K562 (cell line): ENCODE data around the gene VWC2. TPM values are rescaled to one million over a fixed set of nuclear protein-coding genes. Genes with fewer than 3 reads are reported as not detected.

ENCODE experiments used
- DIDO1 ChIP-seq: fragments of 450-650 bp; IDR thresholded peaks from 2 replicates; pipeline ENCODE4 v1.6.1; 2016; ENCODE audit warnings: low read depth, missing biosample characterization, missing genetic modification characterization
- HLTF ChIP-seq: fragments of 450-650 bp; IDR thresholded peaks from 2 replicates; pipeline ENCODE4 v1.6.1; 2016
- KAT7 ChIP-seq: sonication (generic); formaldehyde crosslinking; IDR thresholded peaks from 2 replicates; pipeline ENCODE4 v1.8.0; 2022; ENCODE audit warnings: missing genetic modification reagents, mild to moderate bottlenecking, borderline replicate concordance
- MEIS2 ChIP-seq: fragments of 450-650 bp; IDR thresholded peaks from 2 replicates; pipeline ENCODE4 v1.6.1; 2014; ENCODE audit warnings: mild to moderate bottlenecking; ENCODE audit not compliant: partially characterized antibody
- NCOA1 ChIP-seq: fragments of 450-650 bp; IDR thresholded peaks from 2 replicates; pipeline ENCODE4 v1.6.1; 2016; ENCODE audit warnings: low read depth
- NELFE ChIP-seq: IDR thresholded peaks from 2 replicates; pipeline ENCODE4 v1.6.1; 2011; ENCODE audit warnings: mild to moderate bottlenecking; ENCODE audit not compliant: insufficient read depth, insufficient read length
- NFE2L1 ChIP-seq: fragments of 450-650 bp; IDR thresholded peaks from 2 replicates; pipeline ENCODE4 v1.6.1; 2016; ENCODE audit warnings: missing genetic modification characterization, low read depth, mild to moderate bottlenecking, missing compliant biosample characterization, moderate library complexity, borderline replicate concordance
- PRPF4 ChIP-seq: fragments of 200-400 bp; formaldehyde crosslinking; IDR thresholded peaks from one replicate; pipeline ENCODE4 v1.6.1; 2017; ENCODE audit warnings: low read length, low read depth, mild to moderate bottlenecking; ENCODE audit not compliant: insufficient read depth, poor library complexity, severe bottlenecking
- SAFB2 ChIP-seq: fragments of 200-400 bp; formaldehyde crosslinking; IDR thresholded peaks from 2 replicates; pipeline ENCODE4 v1.6.1; 2018; ENCODE audit warnings: borderline replicate concordance, low read length, low read depth, moderate library complexity; ENCODE audit not compliant: severe bottlenecking
- TEAD1 ChIP-seq, 2 experiments: fragments of 450-650 bp in 1 of 2; sonication (generic) in 1 of 2; formaldehyde crosslinking; IDR thresholded peaks; 2 replicates each; pipeline versions ENCODE4 v1.4.0 to v1.8.0; 2020 to 2022; ENCODE audit warnings: mild to moderate bottlenecking in 2 of 2, missing genetic modification reagents in 1 of 2
- ZNF436 ChIP-seq: fragments of 250-450, 450-650 bp; sonication (Bioruptor Pico); formaldehyde crosslinking; IDR thresholded peaks from 2 replicates; pipeline ENCODE4 v1.7.0; 2020; ENCODE audit warnings: mild to moderate bottlenecking
- ZNF695 ChIP-seq: fragments of 450-650 bp; formaldehyde crosslinking; IDR thresholded peaks from 2 replicates; pipeline ENCODE4 v1.4.0; 2020; ENCODE audit warnings: mild to moderate bottlenecking, moderate library complexity
- polyA plus RNA-seq, 8 experiments: library from polyadenylated mRNA; depleted of rRNA in 4 of 8; stranded (reverse) in 5 of 8; unstranded in 3 of 8; fragments of >200 nt; fragmentation: Nextera tagmentation in 2 of 8; fragmentation: Illumina TruSeq in 1 of 8; extraction: Ambion mirVana in 2 of 8; extraction: Trizol in 1 of 8; gene quantifications; 2 replicates each; pipeline versions ENCODE4 v1.2.1 to v1.2.3, GENCODE V29; 2011 to 2014; ENCODE audit warnings: inconsistent platforms in 1 of 8, missing spikeins in 1 of 8
- total RNA-seq, 7 experiments: library from RNA; depleted of rRNA in 6 of 7; stranded (reverse); fragments of >200 nt in 6 of 7; fragmentation: Illumina TruSeq in 2 of 7; extraction: Trizol in 2 of 7; gene quantifications; 2 replicates each; pipeline versions ENCODE4 v1.2.1 to v1.2.3, GENCODE V29; 2011 to 2021; ENCODE audit warnings: low replicate concordance in 1 of 7
- TF ChIP-seq, protein P1 (sequence below): fragments of 450-650 bp; IDR thresholded peaks from 2 replicates; pipeline ENCODE4 v1.6.1; 2016; ENCODE audit warnings: mild to moderate bottlenecking, moderate library complexity
- TF ChIP-seq, protein P2 (sequence below): fragments of 450-650 bp; IDR thresholded peaks from 2 replicates; pipeline ENCODE4 v1.6.1; 2017; ENCODE audit warnings: antibody characterized with exemption, mild to moderate bottlenecking

Gene VWC2
- total and polyA plus RNA-seq, 9 of the 15 experiments (the other 6 are each of a cell fraction or from before 2014, with no cell fraction given) = not detected

DNA sequence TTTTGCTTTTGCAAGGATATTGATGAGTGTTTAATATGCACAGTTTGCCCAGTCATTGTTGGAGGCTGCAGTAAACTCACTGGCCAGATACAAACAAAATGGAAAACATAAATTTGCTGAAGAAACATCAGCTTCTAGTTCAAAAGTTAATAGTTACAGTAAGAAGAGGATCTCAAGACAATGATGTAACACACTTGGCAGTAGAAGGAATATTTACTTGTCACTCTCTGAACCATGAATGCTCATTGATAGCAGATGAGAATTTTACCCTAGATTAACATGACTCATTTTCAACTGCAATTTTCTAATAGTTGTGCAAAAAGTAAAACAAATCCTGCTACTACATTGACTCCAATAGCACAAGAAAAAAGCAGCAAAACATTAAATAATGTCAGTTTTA is 47.7 kb downstream of the VWC2 start (continued):
- TF ChIP-seq, protein P1, sequence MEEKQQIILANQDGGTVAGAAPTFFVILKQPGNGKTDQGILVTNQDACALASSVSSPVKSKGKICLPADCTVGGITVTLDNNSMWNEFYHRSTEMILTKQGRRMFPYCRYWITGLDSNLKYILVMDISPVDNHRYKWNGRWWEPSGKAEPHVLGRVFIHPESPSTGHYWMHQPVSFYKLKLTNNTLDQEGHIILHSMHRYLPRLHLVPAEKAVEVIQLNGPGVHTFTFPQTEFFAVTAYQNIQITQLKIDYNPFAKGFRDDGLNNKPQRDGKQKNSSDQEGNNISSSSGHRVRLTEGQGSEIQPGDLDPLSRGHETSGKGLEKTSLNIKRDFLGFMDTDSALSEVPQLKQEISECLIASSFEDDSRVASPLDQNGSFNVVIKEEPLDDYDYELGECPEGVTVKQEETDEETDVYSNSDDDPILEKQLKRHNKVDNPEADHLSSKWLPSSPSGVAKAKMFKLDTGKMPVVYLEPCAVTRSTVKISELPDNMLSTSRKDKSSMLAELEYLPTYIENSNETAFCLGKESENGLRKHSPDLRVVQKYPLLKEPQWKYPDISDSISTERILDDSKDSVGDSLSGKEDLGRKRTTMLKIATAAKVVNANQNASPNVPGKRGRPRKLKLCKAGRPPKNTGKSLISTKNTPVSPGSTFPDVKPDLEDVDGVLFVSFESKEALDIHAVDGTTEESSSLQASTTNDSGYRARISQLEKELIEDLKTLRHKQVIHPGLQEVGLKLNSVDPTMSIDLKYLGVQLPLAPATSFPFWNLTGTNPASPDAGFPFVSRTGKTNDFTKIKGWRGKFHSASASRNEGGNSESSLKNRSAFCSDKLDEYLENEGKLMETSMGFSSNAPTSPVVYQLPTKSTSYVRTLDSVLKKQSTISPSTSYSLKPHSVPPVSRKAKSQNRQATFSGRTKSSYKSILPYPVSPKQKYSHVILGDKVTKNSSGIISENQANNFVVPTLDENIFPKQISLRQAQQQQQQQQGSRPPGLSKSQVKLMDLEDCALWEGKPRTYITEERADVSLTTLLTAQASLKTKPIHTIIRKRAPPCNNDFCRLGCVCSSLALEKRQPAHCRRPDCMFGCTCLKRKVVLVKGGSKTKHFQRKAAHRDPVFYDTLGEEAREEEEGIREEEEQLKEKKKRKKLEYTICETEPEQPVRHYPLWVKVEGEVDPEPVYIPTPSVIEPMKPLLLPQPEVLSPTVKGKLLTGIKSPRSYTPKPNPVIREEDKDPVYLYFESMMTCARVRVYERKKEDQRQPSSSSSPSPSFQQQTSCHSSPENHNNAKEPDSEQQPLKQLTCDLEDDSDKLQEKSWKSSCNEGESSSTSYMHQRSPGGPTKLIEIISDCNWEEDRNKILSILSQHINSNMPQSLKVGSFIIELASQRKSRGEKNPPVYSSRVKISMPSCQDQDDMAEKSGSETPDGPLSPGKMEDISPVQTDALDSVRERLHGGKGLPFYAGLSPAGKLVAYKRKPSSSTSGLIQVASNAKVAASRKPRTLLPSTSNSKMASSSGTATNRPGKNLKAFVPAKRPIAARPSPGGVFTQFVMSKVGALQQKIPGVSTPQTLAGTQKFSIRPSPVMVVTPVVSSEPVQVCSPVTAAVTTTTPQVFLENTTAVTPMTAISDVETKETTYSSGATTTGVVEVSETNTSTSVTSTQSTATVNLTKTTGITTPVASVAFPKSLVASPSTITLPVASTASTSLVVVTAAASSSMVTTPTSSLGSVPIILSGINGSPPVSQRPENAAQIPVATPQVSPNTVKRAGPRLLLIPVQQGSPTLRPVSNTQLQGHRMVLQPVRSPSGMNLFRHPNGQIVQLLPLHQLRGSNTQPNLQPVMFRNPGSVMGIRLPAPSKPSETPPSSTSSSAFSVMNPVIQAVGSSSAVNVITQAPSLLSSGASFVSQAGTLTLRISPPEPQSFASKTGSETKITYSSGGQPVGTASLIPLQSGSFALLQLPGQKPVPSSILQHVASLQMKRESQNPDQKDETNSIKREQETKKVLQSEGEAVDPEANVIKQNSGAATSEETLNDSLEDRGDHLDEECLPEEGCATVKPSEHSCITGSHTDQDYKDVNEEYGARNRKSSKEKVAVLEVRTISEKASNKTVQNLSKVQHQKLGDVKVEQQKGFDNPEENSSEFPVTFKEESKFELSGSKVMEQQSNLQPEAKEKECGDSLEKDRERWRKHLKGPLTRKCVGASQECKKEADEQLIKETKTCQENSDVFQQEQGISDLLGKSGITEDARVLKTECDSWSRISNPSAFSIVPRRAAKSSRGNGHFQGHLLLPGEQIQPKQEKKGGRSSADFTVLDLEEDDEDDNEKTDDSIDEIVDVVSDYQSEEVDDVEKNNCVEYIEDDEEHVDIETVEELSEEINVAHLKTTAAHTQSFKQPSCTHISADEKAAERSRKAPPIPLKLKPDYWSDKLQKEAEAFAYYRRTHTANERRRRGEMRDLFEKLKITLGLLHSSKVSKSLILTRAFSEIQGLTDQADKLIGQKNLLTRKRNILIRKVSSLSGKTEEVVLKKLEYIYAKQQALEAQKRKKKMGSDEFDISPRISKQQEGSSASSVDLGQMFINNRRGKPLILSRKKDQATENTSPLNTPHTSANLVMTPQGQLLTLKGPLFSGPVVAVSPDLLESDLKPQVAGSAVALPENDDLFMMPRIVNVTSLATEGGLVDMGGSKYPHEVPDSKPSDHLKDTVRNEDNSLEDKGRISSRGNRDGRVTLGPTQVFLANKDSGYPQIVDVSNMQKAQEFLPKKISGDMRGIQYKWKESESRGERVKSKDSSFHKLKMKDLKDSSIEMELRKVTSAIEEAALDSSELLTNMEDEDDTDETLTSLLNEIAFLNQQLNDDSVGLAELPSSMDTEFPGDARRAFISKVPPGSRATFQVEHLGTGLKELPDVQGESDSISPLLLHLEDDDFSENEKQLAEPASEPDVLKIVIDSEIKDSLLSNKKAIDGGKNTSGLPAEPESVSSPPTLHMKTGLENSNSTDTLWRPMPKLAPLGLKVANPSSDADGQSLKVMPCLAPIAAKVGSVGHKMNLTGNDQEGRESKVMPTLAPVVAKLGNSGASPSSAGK = no peak
- TF ChIP-seq HLTF (no peak), SAFB2 (no peak), DIDO1 (tag) (no peak), KAT7 (no peak), ZNF436 (CRISPR knock-in tag) (no peak), ZNF695 (no peak), NCOA1 (no peak), NELFE (no peak), NFE2L1 (tag) (no peak), PRPF4 (no peak), TEAD1 (CRISPR knock-in tag; IDR thresholded peaks at IDR 0.05) (no peak), MEIS2 (no peak)
- TF ChIP-seq, protein P2, sequence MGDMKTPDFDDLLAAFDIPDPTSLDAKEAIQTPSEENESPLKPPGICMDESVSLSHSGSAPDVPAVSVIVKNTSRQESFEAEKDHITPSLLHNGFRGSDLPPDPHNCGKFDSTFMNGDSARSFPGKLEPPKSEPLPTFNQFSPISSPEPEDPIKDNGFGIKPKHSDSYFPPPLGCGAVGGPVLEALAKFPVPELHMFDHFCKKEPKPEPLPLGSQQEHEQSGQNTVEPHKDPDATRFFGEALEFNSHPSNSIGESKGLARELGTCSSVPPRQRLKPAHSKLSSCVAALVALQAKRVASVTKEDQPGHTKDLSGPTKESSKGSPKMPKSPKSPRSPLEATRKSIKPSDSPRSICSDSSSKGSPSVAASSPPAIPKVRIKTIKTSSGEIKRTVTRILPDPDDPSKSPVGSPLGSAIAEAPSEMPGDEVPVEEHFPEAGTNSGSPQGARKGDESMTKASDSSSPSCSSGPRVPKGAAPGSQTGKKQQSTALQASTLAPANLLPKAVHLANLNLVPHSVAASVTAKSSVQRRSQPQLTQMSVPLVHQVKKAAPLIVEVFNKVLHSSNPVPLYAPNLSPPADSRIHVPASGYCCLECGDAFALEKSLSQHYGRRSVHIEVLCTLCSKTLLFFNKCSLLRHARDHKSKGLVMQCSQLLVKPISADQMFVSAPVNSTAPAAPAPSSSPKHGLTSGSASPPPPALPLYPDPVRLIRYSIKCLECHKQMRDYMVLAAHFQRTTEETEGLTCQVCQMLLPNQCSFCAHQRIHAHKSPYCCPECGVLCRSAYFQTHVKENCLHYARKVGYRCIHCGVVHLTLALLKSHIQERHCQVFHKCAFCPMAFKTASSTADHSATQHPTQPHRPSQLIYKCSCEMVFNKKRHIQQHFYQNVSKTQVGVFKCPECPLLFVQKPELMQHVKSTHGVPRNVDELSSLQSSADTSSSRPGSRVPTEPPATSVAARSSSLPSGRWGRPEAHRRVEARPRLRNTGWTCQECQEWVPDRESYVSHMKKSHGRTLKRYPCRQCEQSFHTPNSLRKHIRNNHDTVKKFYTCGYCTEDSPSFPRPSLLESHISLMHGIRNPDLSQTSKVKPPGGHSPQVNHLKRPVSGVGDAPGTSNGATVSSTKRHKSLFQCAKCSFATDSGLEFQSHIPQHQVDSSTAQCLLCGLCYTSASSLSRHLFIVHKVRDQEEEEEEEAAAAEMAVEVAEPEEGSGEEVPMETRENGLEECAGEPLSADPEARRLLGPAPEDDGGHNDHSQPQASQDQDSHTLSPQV = no peak
